Activated T-cell treated with anti-CD3 and anti-CD28 coated beads, Interleukin-2, amount 50 U/mL, for 4 hours (primary cell): ENCODE measurements around the gene MRPL20. TPM values are rescaled to one million over a fixed set of nuclear protein-coding genes. Genes with fewer than 3 reads are reported as not detected.
A peak's percentile ranks its signal among the peaks of the same experiment; 100 is the strongest.
"Not testable (repeated sequence)": the region's sequence is repeated elsewhere in the genome, so short reads cannot be mapped to it uniquely, and the experiment has no call there.

Experiments
- ATAC-seq, 2 donors: fragments of 200-7000 bp; cut with Tn5 transposase; one replicate each; pipeline ENCODE4 v1.10.0; 2021
- DNase-seq: peaks from one replicate; pipeline ENCODE4 v3.0.0-alpha.2; 2020
- H3K27me3 Mint-ChIP-seq: one replicate; pipeline ENCODE4 v1.8.0; 2021; ENCODE audit warnings: low read depth, mixed read lengths
- H3K36me3 Mint-ChIP-seq: one replicate; pipeline ENCODE4 v1.8.0; 2022; ENCODE audit warnings: mixed read lengths; ENCODE audit not compliant: insufficient read depth
- H3K4me1 Mint-ChIP-seq: one replicate; pipeline ENCODE4 v1.8.0; 2021; ENCODE audit warnings: low read depth, mixed read lengths
- H3K4me3 Mint-ChIP-seq: one replicate; pipeline ENCODE4 v1.8.0; 2021; ENCODE audit warnings: mild to moderate bottlenecking, moderate library complexity, mixed read lengths
- H3K9me3 Mint-ChIP-seq: one replicate; pipeline ENCODE4 v1.8.0; 2021; ENCODE audit warnings: mixed read lengths
- total RNA-seq, 3 donors: library from RNA; stranded (reverse); gene quantifications; one replicate each; pipeline ENCODE4 v1.2.1, GENCODE V29; 2021

MRPL20 gene
- total RNA-seq, 3 donors from 2014 or later, result 254 to 300 (median 271) TPM

- H3K4me3 Mint-ChIP-seq, ATAC-seq, H3K9me3 Mint-ChIP-seq, H3K27me3 Mint-ChIP-seq, DNase-seq, H3K36me3 Mint-ChIP-seq: not testable (repeated sequence)
- peaks cover 22% of the 10 kb centered on the region for H3K4me1 Mint-ChIP-seq
Measured at GRCh38 chr1:1370094-1370493, 37.0 kb downstream of the MRPL20 start.

GRCh38 chr1:1367315-1367714, 39.8 kb downstream of the MRPL20 start:
- ATAC-seq (no peak), DNase-seq (no peak)
- Mint-ChIP-seq H3K27me3 (no peaks in the 10 kb centered on the region), H3K4me1 (peaks cover 10% of the 10 kb centered on the region), H3K36me3 (no peaks in the 10 kb centered on the region), H3K4me3 (no peak overlapping the region), H3K9me3 (no peaks in the 10 kb centered on the region)

GRCh38 chr1:1366699-1367066, 40.4 kb downstream of the MRPL20 start:
- ATAC-seq (no peak), DNase-seq (no peak)
- H3K4me3 Mint-ChIP-seq, result no peak overlapping the region
- H3K36me3 Mint-ChIP-seq, result no peaks in the 10 kb centered on the region
- H3K9me3 Mint-ChIP-seq, result no peaks in the 10 kb centered on the region
- H3K4me1 Mint-ChIP-seq, result peaks cover 4% of the 10 kb centered on the region
- H3K27me3 Mint-ChIP-seq, result no peaks in the 10 kb centered on the region

- DNase-seq (no peak), ATAC-seq (no peak)
- Mint-ChIP-seq H3K27me3 (peaks cover under 1% of the 10 kb centered on the region), H3K4me3 (no peak overlapping the region), H3K9me3 (no peaks in the 10 kb centered on the region), H3K36me3 (no peaks in the 10 kb centered on the region), H3K4me1 (peaks cover 4% of the 10 kb centered on the region)
Measured at GRCh38 chr1:1365875-1366698, 41.0 kb downstream of the MRPL20 start.

- H3K4me1 Mint-ChIP-seq, result peaks cover 2% of the 10 kb centered on the region
- no peak for DNase-seq
- no peaks in the 10 kb centered on the region for H3K36me3 Mint-ChIP-seq
- no peaks in the 10 kb centered on the region for H3K9me3 Mint-ChIP-seq
- no peak for ATAC-seq
- H3K4me3 Mint-ChIP-seq, result no peak overlapping the region
- peaks cover 5% of the 10 kb centered on the region for H3K27me3 Mint-ChIP-seq
Measured at GRCh38 chr1:1364266-1364665, 42.8 kb downstream of the MRPL20 start.

GRCh38 chr1:1361982-1362423, 45.1 kb downstream of the MRPL20 start:
- DNase-seq (no peak), ATAC-seq (no peak)
- Mint-ChIP-seq H3K4me1 (peaks cover 7% of the 10 kb centered on the region), H3K9me3 (no peaks in the 10 kb centered on the region), H3K4me3 (no peak overlapping the region), H3K27me3 (peaks cover 19% of the 10 kb centered on the region), H3K36me3 (no peaks in the 10 kb centered on the region)

GRCh38 chr1:1361233-1361981, 45.7 kb downstream of the MRPL20 start:
- H3K36me3 Mint-ChIP-seq, result no peaks in the 10 kb centered on the region

GRCh38 chr1:1360506-1361169, 46.5 kb downstream of the MRPL20 start:
- no peaks in the 10 kb centered on the region for H3K36me3 Mint-ChIP-seq
- H3K4me1 Mint-ChIP-seq, result peaks cover 7% of the 10 kb centered on the region
- no peak for DNase-seq
- no peak for ATAC-seq
- no peak overlapping the region for H3K4me3 Mint-ChIP-seq
- H3K9me3 Mint-ChIP-seq, result no peaks in the 10 kb centered on the region
- peaks cover 22% of the 10 kb centered on the region for H3K27me3 Mint-ChIP-seq

More at GRCh38 chr1:1361233-1361981, 45.7 kb downstream of the MRPL20 start:
- ATAC-seq (no peak), DNase-seq (no peak)
- H3K27me3 Mint-ChIP-seq, result peaks cover 22% of the 10 kb centered on the region
- no peak overlapping the region for H3K4me3 Mint-ChIP-seq
- H3K9me3 Mint-ChIP-seq, result no peaks in the 10 kb centered on the region
- H3K4me1 Mint-ChIP-seq, result peaks cover 7% of the 10 kb centered on the region

GRCh38 chr1:1359664-1360468, 47.2 kb downstream of the MRPL20 start:
- no peak for DNase-seq
- peaks cover 22% of the 10 kb centered on the region for H3K27me3 Mint-ChIP-seq
- no peaks in the 10 kb centered on the region for H3K36me3 Mint-ChIP-seq
- H3K9me3 Mint-ChIP-seq, result no peaks in the 10 kb centered on the region
- H3K4me3 Mint-ChIP-seq, result no peak overlapping the region
- peaks cover 7% of the 10 kb centered on the region for H3K4me1 Mint-ChIP-seq
- ATAC-seq, result no peak

- ATAC-seq (peak; percentile 23 to 44), DNase-seq (no peak)
- Mint-ChIP-seq H3K4me3 (no peak overlapping the region), H3K9me3 (no peaks in the 10 kb centered on the region), H3K36me3 (no peaks in the 10 kb centered on the region), H3K4me1 (peaks cover 7% of the 10 kb centered on the region), H3K27me3 (peaks cover 22% of the 10 kb centered on the region)
Measured at GRCh38 chr1:1359308-1359663, 47.8 kb downstream of the MRPL20 start.

GRCh38 chr1:1358433-1359271, 48.4 kb downstream of the MRPL20 start, which contains the start of gene MXRA8:
Gene MXRA8 (minus strand): TSS chr1:1358555. CDS start chr1:1358504, 51 bp downstream.
- H3K9me3 Mint-ChIP-seq, result no peaks in the 10 kb centered on the region
- peaks cover 8% of the 10 kb centered on the region for H3K4me1 Mint-ChIP-seq
- no peak within 1 kb of the TSS for H3K4me3 Mint-ChIP-seq
- H3K36me3 Mint-ChIP-seq, result no peaks in the 10 kb centered on the region
- no peak for DNase-seq
- peak in 1 of 2 donors; percentile 13 for ATAC-seq
- peaks cover 26% of the 10 kb centered on the region for H3K27me3 Mint-ChIP-seq

- DNase-seq (no peak), ATAC-seq (no peak)
- Mint-ChIP-seq H3K36me3 (no peaks in the 10 kb centered on the region), H3K27me3 (peaks cover 30% of the 10 kb centered on the region), H3K9me3 (no peaks in the 10 kb centered on the region), H3K4me1 (peaks cover 9% of the 10 kb centered on the region), H3K4me3 (no peak overlapping the region)
Measured at GRCh38 chr1:1357871-1358432, 49.1 kb downstream of the MRPL20 start.
